A673 (cell line): ENCODE data around the gene CDC42BPA. TPM values are rescaled to one million over a fixed set of nuclear protein-coding genes. Genes with fewer than 3 reads are reported as not detected.
"Not testable (repeated sequence)": the region's sequence is repeated elsewhere in the genome, so short reads cannot be mapped to it uniquely, and the experiment has no call there.

ENCODE experiments used
- BruUV-seq: library from RNA; stranded (reverse); fragments of 400-500 nt; replicated peaks from 2 replicates; lab custom pipeline; 2021; lab: Mats Ljungman, UMichigan
- CTCF ChIA-PET: fragments of 300-600 bp; sonication (Branson Sonifier 250); formaldehyde crosslinking; loops from one replicate; lab custom pipeline; 2022; ENCODE audit warnings: antibody characterized with exemption; lab: Charles Lee
- POLR2A ChIA-PET: fragments of 300-600 bp; sonication (Branson Sonifier 250); formaldehyde crosslinking; loops from one replicate; lab custom pipeline; 2022; ENCODE audit warnings: antibody characterized with exemption; ENCODE audit not compliant: low non-redundant PET; lab: Charles Lee
- DNase-seq: peaks from one replicate; pipeline ENCODE4 v3.0.0-alpha.2; 2015; ENCODE audit warnings: low spot score
- H3K27ac ChIP-seq: fragments of 200-600 bp; sonication (generic); 2 replicates; pipeline ENCODE4 v1.5.1; 2016; ENCODE audit warnings: mixed run types, low read depth, mild to moderate bottlenecking, mixed read lengths, antibody characterized with exemption, low read length; ENCODE audit not compliant: poor library complexity, severe bottlenecking
- H3K27me3 ChIP-seq: fragments of 200-600 bp; sonication (generic); replicated peaks from 2 replicates; pipeline ENCODE4 v1.6.1; 2017; ENCODE audit warnings: mixed run types, low read depth, mild to moderate bottlenecking, mixed read lengths, antibody characterized with exemption, low read length; ENCODE audit not compliant: insufficient read depth, poor library complexity
- H3K36me3 ChIP-seq: fragments of 200-600 bp; sonication (generic); 2 replicates; pipeline ENCODE4 v1.6.1; 2016; ENCODE audit warnings: mixed run types, mild to moderate bottlenecking, mixed read lengths, antibody characterized with exemption, low read length; ENCODE audit not compliant: insufficient read depth, poor library complexity, severe bottlenecking
- H3K4me1 ChIP-seq: fragments of 200-600 bp; sonication (generic); 2 replicates; pipeline ENCODE4 v1.6.1; 2017; ENCODE audit warnings: mixed run types, mild to moderate bottlenecking, mixed read lengths, antibody characterized with exemption, low read length; ENCODE audit not compliant: insufficient read depth, poor library complexity, severe bottlenecking
- H3K4me3 ChIP-seq: fragments of 200-600 bp; sonication (generic); 2 replicates; pipeline ENCODE4 v1.5.1; 2016; ENCODE audit warnings: low read depth, mixed run types, mild to moderate bottlenecking, mixed read lengths, low read length; ENCODE audit not compliant: poor library complexity, severe bottlenecking
- H3K9me3 ChIP-seq: fragments of 200-600 bp; sonication (generic); 2 replicates; pipeline ENCODE4 v1.6.1; 2016; ENCODE audit warnings: mixed run types, low read depth, mild to moderate bottlenecking, mixed read lengths, antibody characterized with exemption, low read length; ENCODE audit not compliant: poor library complexity, severe bottlenecking
- CTCF ChIP-seq: fragments of 300-800, 200-600 bp; sonication (generic); conservative IDR thresholded peaks from 2 replicates; pipeline ENCODE4 v1.5.1; 2017; ENCODE audit warnings: low read depth, mild to moderate bottlenecking, antibody characterized with exemption, low read length, moderate library complexity, mixed read lengths
- EZH2 ChIP-seq: fragments of 200-600 bp; sonication (generic); IDR thresholded peaks from 2 replicates; pipeline ENCODE4 v1.6.1; 2017; ENCODE audit warnings: borderline replicate concordance, low read depth, mild to moderate bottlenecking, mixed read lengths, antibody characterized with exemption, low read length; ENCODE audit not compliant: poor library complexity, severe bottlenecking
- intact Hi-C: fragments of 100-400 bp; cut with micrococcal nuclease; formaldehyde crosslinking; loops from one replicate; pipeline ENCODE4 v1.10.0; 2022; ENCODE audit not compliant: unreplicated experiment
- total RNA-seq: library from RNA; stranded (reverse); gene quantifications from 2 replicates; pipeline ENCODE4 v1.2.3, GENCODE V29; 2021

Gene CDC42BPA
- total RNA-seq, 1 experiment from 2014 or later = 21.7 TPM

- no TSS peak for BruUV-seq
- ChIA-PET POLR2A (interaction anchor here (0.6 kb wide), 1 partner anchor 596 kb away, joined by 3 read pairs; no protein-coding TSS in a partner anchor), CTCF (no interaction called here)
- H3K9me3 ChIP-seq = no peaks in the 10 kb centered on the region
- TF ChIP-seq EZH2 (no peak), CTCF (no peak)
- H3K27ac ChIP-seq = no peak overlapping the region
- DNase-seq = no peak
- intact Hi-C loops = loop anchor here (5.0 kb wide), 1 partner anchor 76 kb away; no protein-coding TSS in a partner anchor
- H3K4me3 ChIP-seq = no peak overlapping the region
- no peaks in the 10 kb centered on the region for H3K36me3 ChIP-seq
- H3K27me3 ChIP-seq = peaks cover 76% of the 10 kb centered on the region
- peaks cover 17% of the 10 kb centered on the region for H3K4me1 ChIP-seq
Observed at GRCh38 chr1:227356620-227357146, 38.4 kb upstream of the CDC42BPA start.

DNA sequence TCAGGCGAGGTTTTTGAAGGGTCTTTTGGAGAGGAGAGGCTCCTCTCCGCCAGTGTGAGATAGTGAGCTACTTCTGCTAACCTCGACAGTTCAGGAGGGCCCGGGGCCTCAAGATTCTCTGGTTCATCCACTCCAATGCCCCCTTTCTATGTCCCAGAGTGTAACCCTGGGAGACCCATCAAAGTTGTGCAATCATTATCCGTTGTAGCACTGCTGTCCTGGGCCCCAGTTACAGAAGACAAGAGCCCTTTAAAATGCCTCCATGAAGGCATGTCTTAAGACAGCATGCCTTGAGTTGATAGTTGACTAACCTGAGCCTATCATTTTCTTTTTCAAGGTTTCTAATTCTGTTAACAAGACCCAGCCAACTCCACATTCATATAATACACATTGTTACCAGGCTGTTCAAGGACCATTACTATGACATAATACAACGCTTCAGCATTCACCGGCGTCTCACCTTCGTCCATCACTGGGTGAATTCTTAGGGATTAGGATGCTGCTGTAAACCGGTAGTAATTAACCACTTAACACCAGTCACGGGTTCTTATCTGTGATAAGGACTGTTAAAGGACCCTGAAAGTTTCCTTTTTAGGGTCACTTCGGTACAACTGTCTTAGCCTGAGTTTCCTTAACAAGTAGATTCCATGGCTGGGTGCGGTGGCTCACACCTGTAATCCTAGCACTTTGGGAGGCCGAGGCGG, 37.4 kb upstream of the CDC42BPA start:
- ChIA-PET POLR2A (no interaction called here), CTCF (no interaction called here)
- intact Hi-C loops = loop anchor here (5.0 kb wide), 1 partner anchor 77 kb away; no protein-coding TSS in a partner anchor
- no peak overlapping the region for H3K27ac ChIP-seq
- no TSS peak for BruUV-seq
- no peak for DNase-seq
- no peak overlapping the region for H3K4me3 ChIP-seq
- peaks cover 76% of the 10 kb centered on the region for H3K27me3 ChIP-seq
- TF ChIP-seq EZH2 = no peak
- no peak for TF ChIP-seq CTCF
- H3K4me1 ChIP-seq = peaks cover 17% of the 10 kb centered on the region
- no peaks in the 10 kb centered on the region for H3K9me3 ChIP-seq
- no peaks in the 10 kb centered on the region for H3K36me3 ChIP-seq

DNA sequence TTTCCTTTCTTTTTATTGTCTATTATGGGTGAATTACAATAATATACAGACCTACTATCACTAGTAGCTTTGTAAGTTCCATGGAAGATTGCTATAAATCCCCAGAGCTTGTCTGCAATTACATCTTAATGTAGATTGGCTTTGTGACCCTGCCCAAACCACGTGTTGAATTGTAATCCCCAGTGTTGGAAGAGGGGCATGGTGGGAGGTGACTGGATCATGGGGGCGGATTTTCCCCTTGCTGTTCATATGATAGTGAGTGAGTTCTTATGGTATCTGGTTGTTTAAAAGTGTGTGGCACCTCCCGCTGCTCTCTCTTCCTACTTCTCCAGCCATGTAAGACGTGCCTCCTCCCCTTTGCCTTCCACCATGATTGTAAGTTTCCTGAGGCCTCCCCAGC, 34.9 kb upstream of the CDC42BPA start:
- Histone ChIP-seq H3K4me1 (peaks cover 17% of the 10 kb centered on the region), H3K27ac (no peak overlapping the region), H3K4me3 (no peak overlapping the region), H3K9me3 (no peaks in the 10 kb centered on the region), H3K36me3 (no peaks in the 10 kb centered on the region), H3K27me3 (peaks cover 67% of the 10 kb centered on the region)
- ChIA-PET POLR2A (no interaction called here), CTCF (no interaction called here)
- no peak for DNase-seq
- TF ChIP-seq EZH2 (no peak), CTCF (no peak)
- intact Hi-C loops = no loop called here
- BruUV-seq = no TSS peak

- H3K27ac ChIP-seq, H3K4me1 ChIP-seq, POLR2A ChIA-PET, CTCF ChIA-PET, H3K9me3 ChIP-seq, BruUV-seq, intact Hi-C loops, DNase-seq, H3K4me3 ChIP-seq, H3K36me3 ChIP-seq: not testable (repeated sequence)
- H3K27me3 ChIP-seq = peaks cover 77% of the 10 kb centered on the region
Observed at GRCh38 chr1:227352164-227352563, 33.9 kb upstream of the CDC42BPA start.
